B cell (primary cell): Measurements from ENCODE around the gene MBTD1. TPM values are rescaled to one million over a fixed set of nuclear protein-coding genes. Genes with fewer than 3 reads are reported as not detected.

Experiments used
- ATAC-seq: fragments of 200-7000 bp; cut with Tn5 transposase; one replicate; pipeline ENCODE4 v1.10.0; 2021; ENCODE audit warnings: low read depth, mild to moderate bottlenecking, moderate number of reproducible peaks, moderate library complexity
- CTCF ChIA-PET: fragments of 350-600 bp; sonication (Branson Sonifier 250); formaldehyde crosslinking; loops from one replicate; lab custom pipeline; 2021; ENCODE audit warnings: antibody characterized with exemption, inconsistent platforms; lab: Charles Lee
- POLR2A ChIA-PET: fragments of 350-600 bp; sonication (Branson Sonifier 250); formaldehyde crosslinking; loops from one replicate; lab custom pipeline; 2021; ENCODE audit warnings: antibody characterized with exemption; lab: Charles Lee
- DNase-seq: peaks from one replicate; pipeline ENCODE4 v3.0.0; 2013
- H2AFZ ChIP-seq: 2 replicates; pipeline ENCODE4 v1.6.1; 2012; ENCODE audit warnings: mild to moderate bottlenecking, low read depth, low read length; ENCODE audit not compliant: insufficient read depth, poor library complexity, severe bottlenecking
- H3K27ac ChIP-seq, 2 donors: 1 replicate in 1 of 2; 2 replicates in 1 of 2; pipeline ENCODE4 v1.5.1; 2012 to 2013; ENCODE audit warnings: low read length in 2 of 2, mild to moderate bottlenecking in 2 of 2, moderate library complexity in 1 of 2
- H3K27me3 ChIP-seq, 4 experiments: fragments of 200-600 bp in 1 of 4; sonication (generic) in 1 of 4; replicated peaks in 1 of 4; 1 replicate in 2 of 4; 2 replicates in 2 of 4; pipeline versions ENCODE4 v1.6.1 to v1.7.0; 2013 to 2016; ENCODE audit warnings: low read length in 3 of 4, mild to moderate bottlenecking in 2 of 4, mixed read lengths in 1 of 4, moderate library complexity in 1 of 4; ENCODE audit not compliant: insufficient read depth in 4 of 4, control insufficient read depth in 3 of 4; ENCODE audit errors: control extremely low read depth in 1 of 4
- H3K36me3 ChIP-seq, 2 experiments: replicated peaks in 1 of 2; 1 replicate in 1 of 2; 2 replicates in 1 of 2; pipeline versions ENCODE4 v1.6.1 to v1.7.1; 2013; ENCODE audit warnings: low read length in 1 of 2; ENCODE audit not compliant: insufficient read depth in 2 of 2, control insufficient read depth in 1 of 2; ENCODE audit errors: control extremely low read depth in 1 of 2, extremely low read depth in 1 of 2
- H3K4me1 ChIP-seq, 2 donors: fragments of 200-600 bp in 1 of 2; sonication (generic) in 1 of 2; 1 replicate in 1 of 2; 2 replicates in 1 of 2; pipeline versions ENCODE4 v1.5.1 to v1.6.1; 2013 to 2017; ENCODE audit warnings: low read length in 2 of 2; ENCODE audit not compliant: control insufficient read depth in 2 of 2, insufficient read depth in 2 of 2
- H3K4me2 ChIP-seq: replicated peaks from 2 replicates; pipeline ENCODE3; 2012; ENCODE audit warnings: mild to moderate bottlenecking, low read depth, low read length; ENCODE audit not compliant: poor library complexity, severe bottlenecking
- H3K4me3 ChIP-seq, 5 experiments: fragments of 200-600 bp in 1 of 5; sonication (generic) in 1 of 5; 1 replicate in 3 of 5; 2 replicates in 2 of 5; pipeline versions ENCODE4 v1.5.1 to v1.7.0; 2011 to 2016; ENCODE audit warnings: low read length in 4 of 5, mild to moderate bottlenecking in 4 of 5, low read depth in 2 of 5, control low read depth in 1 of 5, moderate library complexity in 1 of 5; ENCODE audit not compliant: insufficient read depth in 1 of 5; ENCODE audit errors: control extremely low read depth in 1 of 5, extremely low read depth in 1 of 5
- H3K79me2 ChIP-seq: fragments of 200-600 bp; sonication (generic); one replicate; pipeline ENCODE4 v1.6.0; 2016; ENCODE audit warnings: low read length; ENCODE audit not compliant: control insufficient read depth, insufficient read depth
- H3K9ac ChIP-seq: fragments of 200-600 bp; sonication (generic); 2 replicates; pipeline ENCODE4 v1.6.1; 2017; ENCODE audit warnings: mild to moderate bottlenecking, low read length, moderate library complexity
- H3K9me3 ChIP-seq, 3 donors: one replicate each; pipeline versions ENCODE4 v1.6.1 to v1.7.1; 2013; ENCODE audit warnings: low read length in 2 of 3; ENCODE audit not compliant: control insufficient read depth in 2 of 3, insufficient read depth in 1 of 3; ENCODE audit errors: control extremely low read depth in 1 of 3
- H4K20me1 ChIP-seq: 2 replicates; pipeline ENCODE4 v1.6.0; 2012; ENCODE audit warnings: mild to moderate bottlenecking, low read length; ENCODE audit not compliant: insufficient read depth, control insufficient read depth, poor library complexity, severe bottlenecking
- H3K27ac Mint-ChIP-seq: one replicate; pipeline ENCODE4 v1.8.0; 2021; ENCODE audit warnings: mixed read lengths
- H3K27me3 Mint-ChIP-seq: one replicate; pipeline ENCODE4 v1.8.0; 2021; ENCODE audit warnings: mixed read lengths
- H3K4me1 Mint-ChIP-seq: one replicate; pipeline ENCODE4 v1.8.0; 2021; ENCODE audit warnings: mixed read lengths
- H3K4me3 Mint-ChIP-seq: one replicate; pipeline ENCODE4 v1.8.0; 2021; ENCODE audit warnings: mixed read lengths
- H3K9me3 Mint-ChIP-seq: one replicate; pipeline ENCODE4 v1.8.0; 2022; ENCODE audit warnings: mixed read lengths; ENCODE audit not compliant: insufficient read depth
- EZH2 ChIP-seq: IDR thresholded peaks from 2 replicates; pipeline ENCODE4 v1.6.1; 2012; ENCODE audit warnings: borderline replicate concordance, low read depth, mild to moderate bottlenecking, moderate library complexity, low read length; ENCODE audit not compliant: insufficient read depth, poor library complexity, severe bottlenecking
- WGBS: methylation state at CpG from one replicate; pipeline ENCODE4 v1.1.5; 2013; ENCODE audit warnings: missing lambda C conversion rate; ENCODE audit not compliant: insufficient coverage; 5-methylcytosine and 5-hydroxymethylcytosine counted together
- intact Hi-C: fragments of 100-400 bp; cut with micrococcal nuclease; formaldehyde crosslinking; loops from one replicate; pipeline ENCODE4 v1.10.0; 2022
- polyA plus RNA-seq: library from polyadenylated mRNA; depleted of rRNA; stranded (reverse); fragments of >200 nt; gene quantifications from 2 replicates; pipeline ENCODE4 v1.2.3, GENCODE V29; 2012
- total RNA-seq, 2 donors: library from RNA; stranded (reverse); fragments of 120-200 nt in 1 of 2; gene quantifications; 1 replicate in 1 of 2; 2 replicates in 1 of 2; pipeline versions ENCODE4 v1.2.3 to v1.2.4, GENCODE V29; 2013 to 2022
- TF ChIP-seq, protein P1 (sequence below): fragments of 200-600 bp; IDR thresholded peaks from one replicate; pipeline ENCODE4 v1.8.0; 2022; ENCODE audit warnings: antibody characterized with exemption, mild to moderate bottlenecking

The MBTD1 gene
- total and polyA plus RNA-seq, 2 donors (not counting 1 experiment from before 2014, with no cell fraction given), result 9.6 to 39.7 TPM

DNA sequence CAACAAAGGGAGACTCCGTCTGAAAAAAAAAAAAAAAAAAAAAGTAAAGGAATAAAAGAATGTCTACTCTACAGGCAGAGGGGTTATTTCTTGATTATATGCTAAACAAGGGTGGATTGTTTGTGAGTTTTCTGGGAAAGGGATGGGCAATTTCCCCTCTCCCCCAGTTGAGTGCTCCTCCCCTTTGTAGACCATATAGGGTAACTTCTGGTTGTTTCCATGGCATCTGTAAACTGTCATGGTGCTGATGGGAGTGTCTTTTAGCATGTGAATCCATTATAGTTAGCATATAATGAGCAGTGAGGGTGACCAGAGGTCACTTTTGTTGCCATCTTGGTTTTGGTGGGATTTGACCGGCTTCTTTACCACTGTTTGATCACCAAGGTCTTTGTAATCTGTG is 110.7 kb downstream of the MBTD1 start:
- Histone ChIP-seq H3K9me3 (no peaks in the 10 kb centered on the region), H3K9ac (no peak overlapping the region), H3K27me3 (no peaks in the 10 kb centered on the region), H3K4me3 (no peak overlapping the region), H3K36me3 (no peaks in the 10 kb centered on the region), H2AFZ (no peak overlapping the region), H4K20me1 (no peaks in the 10 kb centered on the region), H3K79me2 (peaks cover 8% of the 10 kb centered on the region), H3K27ac (no peak overlapping the region), H3K4me1 (peaks cover 9 to 13% of the 10 kb centered on the region in 2 donors), H3K4me2 (no peak overlapping the region)
- ATAC-seq (no peak), DNase-seq (no peak)
- TF ChIP-seq, protein P1, sequence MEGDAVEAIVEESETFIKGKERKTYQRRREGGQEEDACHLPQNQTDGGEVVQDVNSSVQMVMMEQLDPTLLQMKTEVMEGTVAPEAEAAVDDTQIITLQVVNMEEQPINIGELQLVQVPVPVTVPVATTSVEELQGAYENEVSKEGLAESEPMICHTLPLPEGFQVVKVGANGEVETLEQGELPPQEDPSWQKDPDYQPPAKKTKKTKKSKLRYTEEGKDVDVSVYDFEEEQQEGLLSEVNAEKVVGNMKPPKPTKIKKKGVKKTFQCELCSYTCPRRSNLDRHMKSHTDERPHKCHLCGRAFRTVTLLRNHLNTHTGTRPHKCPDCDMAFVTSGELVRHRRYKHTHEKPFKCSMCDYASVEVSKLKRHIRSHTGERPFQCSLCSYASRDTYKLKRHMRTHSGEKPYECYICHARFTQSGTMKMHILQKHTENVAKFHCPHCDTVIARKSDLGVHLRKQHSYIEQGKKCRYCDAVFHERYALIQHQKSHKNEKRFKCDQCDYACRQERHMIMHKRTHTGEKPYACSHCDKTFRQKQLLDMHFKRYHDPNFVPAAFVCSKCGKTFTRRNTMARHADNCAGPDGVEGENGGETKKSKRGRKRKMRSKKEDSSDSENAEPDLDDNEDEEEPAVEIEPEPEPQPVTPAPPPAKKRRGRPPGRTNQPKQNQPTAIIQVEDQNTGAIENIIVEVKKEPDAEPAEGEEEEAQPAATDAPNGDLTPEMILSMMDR, result no peak
- ChIA-PET CTCF (interaction anchor here (0.6 to 1.3 kb wide), 2 partner anchors 150 to 296 kb away, joined by 3 read pairs; no protein-coding TSS in a partner anchor), POLR2A (no interaction called here)
- H3K4me3 Mint-ChIP-seq, result no peak overlapping the region
- no peak overlapping the region for H3K27ac Mint-ChIP-seq
- 86% methylated on average over 1 of the region's 2 CpGs for WGBS
- no peaks in the 10 kb centered on the region for H3K9me3 Mint-ChIP-seq
- no peaks in the 10 kb centered on the region for H3K27me3 Mint-ChIP-seq
- no peaks in the 10 kb centered on the region for H3K4me1 Mint-ChIP-seq
- intact Hi-C loops, result no loop called here

GRCh38 chr17:51147650-51148049 is 112.2 kb downstream of the MBTD1 start:
- TF ChIP-seq EZH2, result no peak
- TF ChIP-seq, protein P1, result no peak
- DNase-seq (no peak), ATAC-seq (no peak)
- no peaks in the 10 kb centered on the region for H4K20me1 ChIP-seq
- no peak overlapping the region for H3K4me3 ChIP-seq
- Mint-ChIP-seq H3K9me3 (no peaks in the 10 kb centered on the region), H3K27ac (no peak overlapping the region), H3K4me1 (no peaks in the 10 kb centered on the region), H3K4me3 (no peak overlapping the region), H3K27me3 (no peaks in the 10 kb centered on the region)
- ChIA-PET POLR2A (no interaction called here), CTCF (no interaction called here)
- H3K9me3 ChIP-seq, result no peaks in the 10 kb centered on the region
- H3K4me1 ChIP-seq, result peaks cover 1 to 4% of the 10 kb centered on the region in 2 donors
- H3K36me3 ChIP-seq, result no peaks in the 10 kb centered on the region
- H2AFZ ChIP-seq, result no peak overlapping the region
- H3K9ac ChIP-seq, result no peak overlapping the region
- intact Hi-C loops, result no loop called here
- H3K79me2 ChIP-seq, result no peaks in the 10 kb centered on the region
- no CpG with 5 or more reads among the region's 4 CpGs for WGBS
- no peak overlapping the region for H3K4me2 ChIP-seq
- H3K27me3 ChIP-seq, result no peaks in the 10 kb centered on the region
- no peak overlapping the region for H3K27ac ChIP-seq
